ENCODE data around the gene NYAP1.
"Not testable (repeated sequence)": the region's sequence is repeated elsewhere in the genome, so short reads cannot be mapped to it uniquely, and the experiment has no call there.

The NYAP1 gene

GRCh38 chr7:100483722-100484672 is at the start of gene NYAP1:
NYAP1 (plus strand) TSS chr7:100483927; CDS start chr7:100485312, 1,385 bp downstream.
- DNase-seq (ENCODE audit: low read depth) = peak; percentile 15

GRCh38 chr7:100434297-100435144 is 49.2 kb upstream of the NYAP1 start:
- DNase-seq (ENCODE audit: low read depth) = no peak

GRCh38 chr7:100435401-100436304 is 48.1 kb upstream of the NYAP1 start:
- peak; percentile 39 for DNase-seq (ENCODE audit: low read depth)

- DNase-seq (ENCODE audit: low read depth) = no peak
Observed at GRCh38 chr7:100437150-100438100, 46.3 kb upstream of the NYAP1 start.

GRCh38 chr7:100438172-100438571 is 45.6 kb upstream of the NYAP1 start:
- DNase-seq (ENCODE audit: low read depth) = no peak

GRCh38 chr7:100438731-100439130 is 45.0 kb upstream of the NYAP1 start:
- not testable (repeated sequence) for DNase-seq (ENCODE audit: low read depth)

GRCh38 chr7:100439244-100439643 is 44.5 kb upstream of the NYAP1 start:
- not testable (repeated sequence) for DNase-seq (ENCODE audit: low read depth)

- no peak for DNase-seq (ENCODE audit: low read depth)
Observed at GRCh38 chr7:100441641-100442535, 41.8 kb upstream of the NYAP1 start.

GRCh38 chr7:100443096-100443840 is 40.5 kb upstream of the NYAP1 start:
- DNase-seq (ENCODE audit: low read depth) = no peak

GRCh38 chr7:100444311-100445278 is 39.1 kb upstream of the NYAP1 start:
- DNase-seq (ENCODE audit: low read depth) = no peak

GRCh38 chr7:100446040-100446439 is 37.7 kb upstream of the NYAP1 start:
- DNase-seq (ENCODE audit: low read depth) = no peak

- DNase-seq (ENCODE audit: low read depth) = not testable (repeated sequence)
Observed at GRCh38 chr7:100447363-100447762, 36.4 kb upstream of the NYAP1 start.

GRCh38 chr7:100449190-100449795 is 34.4 kb upstream of the NYAP1 start:
- DNase-seq (ENCODE audit: low read depth) = no peak

GRCh38 chr7:100452513-100452912 is 31.2 kb upstream of the NYAP1 start:
- no peak for DNase-seq (ENCODE audit: low read depth)

- not testable (repeated sequence) for DNase-seq (ENCODE audit: low read depth)
Observed at GRCh38 chr7:100453854-100454253, 29.9 kb upstream of the NYAP1 start.

- DNase-seq (ENCODE audit: low read depth) = no peak
Observed at GRCh38 chr7:100455206-100455605, 28.5 kb upstream of the NYAP1 start.

GRCh38 chr7:100456562-100456961 is 27.2 kb upstream of the NYAP1 start:
- DNase-seq (ENCODE audit: low read depth) = no peak

All from stimulated activated CD8-positive, alpha-beta memory T cell treated with anti-CD3 and anti-CD28 coated beads, Interleukin-12 subunit alpha, Interleukin-12 subunit beta, amount 100 ng/mL, for 4 hours (primary cell).